Measurements from ENCODE around the gene NOL3. TPM values are rescaled to one million over a fixed set of nuclear protein-coding genes. Genes with fewer than 3 reads are reported as not detected.
"Not testable (repeated sequence)": the region's sequence is repeated elsewhere in the genome, so short reads cannot be mapped to it uniquely, and the experiment has no call there.

The NOL3 gene
- total RNA-seq = 10 to 100 TPM; 18.8 to 31.6 TPM
- long read RNA-seq, donor 1, partial matches to known transcripts = 13 of 20 reads
- long read RNA-seq, donor 1, other reads (novel, unspliced or antisense) = 4 of 20 reads
- long read RNA-seq, donor 2, transcript NOL3-201 (4 exons, 1,394 nt) = major isoform, 12 of 72 reads
- long read RNA-seq, donor 2, partial matches to known transcripts = 42 of 72 reads
- long read RNA-seq, donor 2, other reads (novel, unspliced or antisense) = 14 of 72 reads

DNA sequence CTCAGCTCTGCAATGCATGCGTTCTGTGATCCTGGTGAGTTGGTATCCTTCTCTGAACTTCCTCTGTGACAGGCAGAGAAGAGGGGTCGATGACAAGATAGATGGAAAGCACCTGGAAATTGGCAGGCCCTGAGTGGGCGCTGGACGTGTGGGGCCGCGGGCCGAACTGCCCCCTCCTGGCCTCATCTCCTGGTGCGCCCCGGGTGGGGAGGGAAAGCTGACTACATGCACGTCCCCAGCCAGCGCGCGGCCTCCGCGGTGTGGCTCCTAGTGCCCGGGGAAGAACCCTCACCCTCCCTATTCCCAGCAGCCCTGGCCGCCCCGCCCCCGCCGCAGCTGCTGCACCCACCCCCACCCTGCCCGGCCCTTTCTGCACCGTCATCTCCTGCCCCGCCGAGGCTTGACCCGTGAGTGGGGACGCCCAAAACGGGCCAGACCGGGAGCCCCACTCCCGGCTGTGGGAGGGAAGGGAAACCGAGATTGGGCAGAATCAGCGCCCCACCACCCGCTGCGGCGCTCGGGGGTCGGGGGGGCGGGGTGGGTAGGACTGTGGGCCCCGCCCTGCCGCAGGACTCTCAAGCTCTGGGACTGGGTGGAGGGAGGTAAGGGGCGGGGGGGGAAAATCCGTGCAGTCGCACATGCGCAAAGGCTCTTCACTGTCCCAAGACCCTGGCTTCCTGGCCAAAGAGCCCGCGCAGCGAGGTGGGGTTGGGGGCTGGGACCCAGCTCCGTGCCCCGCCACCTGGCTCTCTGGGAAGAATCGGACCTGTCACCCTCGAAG, at the start of gene NOL3:
TSS of gene NOL3 (plus strand) at position 371 of the 781 bp plus-strand sequence.
- intact Hi-C loops (cut with DNase I) = no loop called here
- peak; percentile 94 for DNase-seq (ENCODE audit: low spot score)

DNA sequence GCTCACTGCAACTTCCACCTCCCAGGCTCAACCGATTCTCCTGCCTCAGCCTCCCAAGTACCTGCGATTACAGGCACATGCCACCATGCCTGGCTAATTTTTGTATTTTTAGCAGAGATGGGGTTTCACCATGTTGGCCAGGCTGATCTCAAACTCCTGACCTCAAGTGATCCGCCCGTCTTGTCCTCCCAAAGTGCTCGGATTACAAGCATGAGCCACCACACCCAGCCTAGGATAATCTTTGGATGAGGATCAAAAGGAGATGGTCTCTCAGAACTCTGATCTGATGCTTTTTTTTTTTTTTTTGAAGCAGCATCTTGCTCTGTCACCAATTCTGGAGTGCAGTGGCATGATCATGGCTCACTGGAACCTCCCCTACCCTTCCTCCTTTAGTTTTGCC, 47.5 kb upstream of the NOL3 start:
- intact Hi-C loops (cut with DNase I); DNase-seq (ENCODE audit: low spot score): not testable (repeated sequence)

DNA sequence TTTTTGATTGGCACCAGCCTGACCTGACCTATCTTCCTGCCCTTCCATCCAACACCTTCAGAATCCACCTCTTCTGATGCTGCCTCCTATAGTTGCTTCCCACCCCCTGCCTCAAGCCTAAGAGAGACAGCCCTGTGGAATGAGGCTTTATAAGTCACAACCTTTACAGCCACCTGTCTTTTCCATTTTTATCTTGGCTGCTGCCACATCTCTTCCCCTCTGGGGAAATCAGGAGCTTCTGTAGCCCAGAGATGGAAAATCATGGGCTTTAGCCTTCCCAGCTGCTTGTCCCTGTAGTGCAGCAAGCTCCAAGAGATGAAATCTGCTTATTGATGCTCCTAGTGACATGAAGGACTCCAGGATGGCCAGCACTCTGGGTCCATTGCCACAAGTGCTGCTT, 41.9 kb upstream of the NOL3 start:
- intact Hi-C loops (cut with DNase I) = no loop called here
- no peak for DNase-seq (ENCODE audit: low spot score)

DNA sequence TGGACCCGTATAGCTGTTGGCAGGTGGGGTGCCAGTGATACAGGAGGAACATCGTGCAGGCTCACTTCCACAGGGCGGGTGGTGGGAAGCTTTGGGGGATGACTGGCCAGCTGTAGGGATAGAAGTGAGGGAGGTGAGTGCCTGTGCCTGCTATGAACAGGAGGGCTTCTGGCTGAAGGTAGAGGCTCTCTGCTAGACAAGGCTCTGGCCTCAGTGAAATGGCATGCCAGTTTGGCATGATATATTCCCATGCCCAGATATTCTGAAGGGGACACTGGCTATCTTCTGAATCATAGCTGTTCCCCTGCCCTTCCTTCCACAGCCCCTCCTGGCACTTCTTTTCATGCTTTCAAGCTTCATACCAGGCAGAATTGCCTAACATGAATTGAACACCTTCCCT, 41.5 kb upstream of the NOL3 start:
- no peak for DNase-seq (ENCODE audit: low spot score)
- intact Hi-C loops (cut with DNase I) = no loop called here

DNA sequence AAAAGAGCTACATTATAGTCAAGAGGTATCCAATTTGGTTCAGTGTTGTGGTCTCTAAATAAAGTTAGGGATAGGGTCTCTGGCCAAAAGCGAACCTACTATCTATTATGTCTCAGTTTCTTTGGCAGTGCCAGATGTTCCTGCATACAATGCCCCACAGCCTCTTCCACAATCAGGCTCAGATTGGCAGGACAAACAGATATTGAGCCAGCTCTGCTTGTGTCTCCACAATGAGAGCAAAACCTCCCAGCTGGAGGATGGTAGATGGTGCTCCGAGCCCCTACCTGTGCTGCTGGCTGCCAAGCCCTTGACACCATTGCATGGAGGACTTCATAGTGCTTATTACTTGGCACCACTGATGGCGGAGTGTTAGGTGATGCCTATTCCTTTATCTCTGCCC, 40.9 kb upstream of the NOL3 start:
- DNase-seq (ENCODE audit: low spot score) = no peak
- intact Hi-C loops (cut with DNase I) = no loop called here

DNA sequence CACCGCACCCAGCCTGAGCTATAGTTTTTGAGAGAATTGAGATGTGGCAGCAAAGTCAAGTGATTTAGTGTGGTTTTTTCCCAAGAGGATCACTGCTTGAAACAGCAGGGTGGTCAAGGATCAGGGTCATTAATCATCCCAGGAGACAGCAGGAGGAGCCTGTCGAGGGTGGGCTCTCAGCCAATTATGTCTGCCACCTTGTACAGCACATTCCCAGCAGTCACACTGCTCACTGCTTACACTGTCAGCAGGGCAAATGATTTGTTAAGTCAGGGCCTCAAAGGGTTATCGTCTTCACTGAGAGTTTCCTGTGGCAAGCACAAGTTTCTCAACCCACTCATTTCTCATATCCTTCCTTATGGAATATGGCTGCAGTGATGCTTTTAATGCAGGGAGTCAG, 32.7 kb upstream of the NOL3 start:
- DNase-seq (ENCODE audit: low spot score) = no peak
- intact Hi-C loops (cut with DNase I) = no loop called here

DNA sequence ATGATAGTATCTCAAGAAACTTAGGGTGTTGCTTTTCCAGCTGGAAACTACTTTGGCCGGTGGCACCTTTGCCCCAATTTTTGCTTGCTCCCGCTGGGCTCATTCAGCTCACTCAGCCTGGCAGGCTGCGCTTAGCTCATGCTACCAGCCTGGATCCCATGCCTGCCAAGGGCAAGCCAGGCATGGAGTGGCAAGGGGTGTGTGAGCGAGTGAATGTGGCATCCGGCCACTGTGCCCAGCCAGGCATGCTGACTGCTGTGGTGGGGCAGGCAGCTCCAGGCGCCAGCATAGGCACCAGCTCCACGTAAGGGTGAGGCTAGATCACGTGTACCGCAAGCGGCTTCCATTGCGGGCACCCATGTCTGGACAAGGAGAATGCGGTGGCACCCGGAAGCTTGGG, 28.9 kb upstream of the NOL3 start:
- intact Hi-C loops (cut with DNase I) = loop anchor here in 1 of 2 donors (10.0 kb wide), 1 partner anchor 407 kb away; no protein-coding TSS in a partner anchor
- DNase-seq (ENCODE audit: low spot score) = no peak

DNA sequence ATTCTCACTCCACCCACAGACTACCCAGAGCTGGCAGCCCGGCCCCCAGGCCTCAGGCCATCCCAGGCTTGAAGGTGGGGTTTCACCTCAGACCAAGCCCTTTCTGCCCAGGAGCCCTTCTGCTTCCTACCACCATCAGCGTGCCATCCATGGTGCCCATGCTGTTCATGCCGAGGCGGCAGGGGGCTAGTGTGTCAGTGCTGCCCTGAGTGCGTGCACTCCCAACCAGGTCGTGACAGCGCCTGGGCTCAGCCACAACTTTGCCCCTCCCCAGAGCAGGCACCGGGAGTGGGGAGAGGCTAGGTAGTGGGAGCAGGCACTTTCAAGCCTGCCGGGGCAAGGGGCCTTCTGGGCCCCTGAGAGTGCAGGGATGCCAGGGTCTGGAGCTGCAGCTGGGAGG, 28.0 kb upstream of the NOL3 start:
- intact Hi-C loops (cut with DNase I) = loop anchor here in 1 of 2 donors (10.0 kb wide), 1 partner anchor 408 kb away; no protein-coding TSS in a partner anchor

DNA sequence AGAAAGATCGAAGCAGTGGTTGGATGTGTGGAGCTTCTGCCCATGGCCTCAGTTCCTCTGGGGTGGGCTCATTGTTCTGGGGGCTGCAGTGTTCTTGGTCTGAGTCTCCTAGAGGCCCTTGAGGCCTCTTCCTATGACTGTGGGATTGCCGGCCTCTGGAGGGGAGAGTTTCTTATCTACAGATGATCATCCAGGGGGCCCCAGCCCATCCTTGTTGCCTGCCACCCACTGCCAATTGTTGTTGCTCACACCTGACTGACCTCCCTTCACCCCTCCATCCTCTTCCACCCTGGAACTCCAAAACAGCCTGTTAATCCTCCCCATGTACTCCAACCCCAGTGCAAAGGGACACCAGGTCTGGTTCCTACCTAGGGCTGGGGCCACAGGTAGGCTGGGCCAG, 25.4 kb upstream of the NOL3 start:
- intact Hi-C loops (cut with DNase I) = loop anchor here in 1 of 2 donors (10.0 kb wide), 1 partner anchor 410 kb away; no protein-coding TSS in a partner anchor
- peak; percentile 62 for DNase-seq (ENCODE audit: low spot score)

More for the DNA sequence above, 28.0 kb upstream of the NOL3 start:
- no peak for DNase-seq (ENCODE audit: low spot score)

DNA sequence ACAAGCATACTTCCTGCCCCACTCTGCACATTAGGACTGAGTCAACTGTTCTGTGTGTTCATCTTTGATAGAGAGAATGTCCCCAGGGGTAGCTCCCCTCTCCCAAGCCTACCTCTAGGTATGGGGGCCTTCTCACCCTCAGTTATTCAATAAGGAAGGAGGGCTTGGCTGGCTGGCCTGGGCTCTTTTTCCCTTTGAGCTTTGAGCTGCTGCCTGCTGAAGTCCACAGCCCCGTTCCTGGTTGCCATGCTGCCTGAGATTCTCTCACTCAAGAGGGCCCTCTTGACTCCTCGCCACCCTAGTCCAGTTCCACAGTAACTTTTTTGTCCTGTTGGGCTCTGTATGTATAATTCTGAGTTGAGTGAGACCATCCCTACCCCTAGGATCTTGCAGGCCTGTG, 24.6 kb upstream of the NOL3 start:
- peak; percentile 64 for DNase-seq (ENCODE audit: low spot score)
- intact Hi-C loops (cut with DNase I) = loop anchor here in 1 of 2 donors (10.0 kb wide), 1 partner anchor 411 kb away; no protein-coding TSS in a partner anchor

DNA sequence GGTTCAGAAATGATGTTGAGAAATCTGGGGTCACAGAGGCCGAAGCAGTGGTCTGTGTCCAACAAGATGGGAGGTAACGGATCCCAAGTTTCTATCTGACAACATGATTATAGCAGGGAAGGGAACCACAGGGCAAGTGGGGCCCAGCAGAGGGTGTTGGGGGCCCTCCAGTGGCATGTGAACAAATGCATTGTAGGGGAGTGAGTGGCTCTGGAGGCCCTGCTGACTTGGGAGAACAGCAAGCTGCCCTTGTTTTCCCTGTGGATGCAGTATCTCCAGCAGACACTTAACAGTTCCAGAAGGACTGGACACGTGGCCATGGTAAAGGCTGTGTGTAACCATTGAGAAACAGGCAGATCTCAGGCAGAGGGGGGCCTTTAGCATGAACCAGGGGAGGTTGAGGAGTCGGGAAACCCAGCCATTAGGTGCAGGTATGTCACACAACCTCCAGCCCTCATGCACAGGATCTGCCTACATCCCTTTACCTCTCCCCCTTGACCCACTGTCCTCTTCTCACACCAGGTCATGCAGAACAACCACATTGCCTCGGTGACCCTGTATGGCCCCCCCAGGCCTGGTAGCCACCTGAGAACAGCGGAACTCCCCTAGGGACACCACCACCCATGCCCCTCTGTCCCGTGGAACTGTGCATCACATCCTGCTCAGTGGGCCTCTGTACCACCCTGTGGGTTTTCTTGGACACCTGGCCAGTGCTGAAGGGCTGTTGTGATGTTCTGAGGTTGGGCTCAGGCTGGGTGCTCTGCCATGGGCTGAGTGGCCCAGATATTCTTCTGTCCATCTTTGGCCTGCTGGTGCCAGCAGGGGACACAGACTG, 23.6 kb upstream of the NOL3 start:
- intact Hi-C loops (cut with DNase I) = loop anchor here in 1 of 2 donors (10.0 kb wide), 1 partner anchor 412 kb away; no protein-coding TSS in a partner anchor

DNA sequence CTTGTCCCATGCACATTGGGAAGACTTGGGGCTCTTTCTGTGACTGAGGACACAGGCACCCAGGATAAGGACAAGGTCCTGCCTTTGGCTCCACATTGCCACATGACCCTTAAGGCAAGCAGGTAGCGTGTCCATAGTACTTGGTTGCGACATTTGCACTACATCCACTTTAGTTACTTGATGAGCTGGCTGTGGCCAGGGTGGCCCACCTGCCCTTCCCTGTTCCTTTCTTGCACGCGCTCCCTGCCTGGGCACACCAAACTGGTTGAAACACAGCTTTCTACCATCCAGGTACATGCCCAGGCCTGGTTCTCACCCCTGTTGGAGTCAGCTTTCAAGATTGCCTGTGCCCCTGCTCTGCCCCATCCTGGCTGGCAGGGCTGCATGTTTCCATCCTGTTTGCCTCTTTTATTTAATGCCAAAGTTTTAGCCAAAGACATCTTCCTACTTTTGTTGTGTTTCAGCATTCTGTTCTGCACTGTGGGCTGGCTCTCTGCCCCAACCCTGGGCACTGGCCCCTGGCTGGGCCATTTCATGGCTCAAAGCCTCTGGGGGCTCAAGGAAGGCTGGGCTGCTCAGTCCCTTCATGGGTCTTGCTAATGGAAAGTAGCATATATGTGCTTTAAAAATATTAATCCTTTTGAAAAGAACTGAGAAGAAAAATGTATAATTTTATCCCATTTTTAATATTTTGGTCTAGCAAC, 22.7 kb upstream of the NOL3 start:
- DNase-seq (ENCODE audit: low spot score) = peak; percentile 60
- intact Hi-C loops (cut with DNase I) = loop anchor here in 1 of 2 donors (10.0 kb wide), 1 partner anchor 413 kb away; no protein-coding TSS in a partner anchor

More for the DNA sequence above, 23.6 kb upstream of the NOL3 start:
- DNase-seq (ENCODE audit: low spot score) = no peak

DNA sequence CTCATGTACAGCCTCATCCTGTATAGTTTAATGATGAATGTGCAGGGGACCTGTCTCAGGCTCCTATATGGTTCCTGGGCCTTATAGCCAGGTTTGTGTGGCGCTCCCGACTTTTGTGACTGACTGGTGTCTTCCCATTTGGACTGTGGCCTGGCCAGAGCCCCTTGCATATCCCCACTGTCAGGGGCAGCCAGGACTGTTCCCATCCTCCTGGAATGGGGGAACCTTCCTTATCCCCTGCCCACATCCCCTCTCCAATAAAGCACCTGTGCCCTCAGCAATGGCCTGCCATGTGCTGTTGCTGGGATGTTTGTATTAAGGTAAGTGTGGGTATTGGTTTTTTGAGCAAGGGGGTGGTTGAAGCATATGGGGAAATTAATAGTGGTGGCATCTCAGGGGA, 22.1 kb upstream of the NOL3 start:
- peak; percentile 51 for DNase-seq (ENCODE audit: low spot score)
- intact Hi-C loops (cut with DNase I) = loop anchor here in 1 of 2 donors (10.0 kb wide), 1 partner anchor 413 kb away; no protein-coding TSS in a partner anchor

DNA sequence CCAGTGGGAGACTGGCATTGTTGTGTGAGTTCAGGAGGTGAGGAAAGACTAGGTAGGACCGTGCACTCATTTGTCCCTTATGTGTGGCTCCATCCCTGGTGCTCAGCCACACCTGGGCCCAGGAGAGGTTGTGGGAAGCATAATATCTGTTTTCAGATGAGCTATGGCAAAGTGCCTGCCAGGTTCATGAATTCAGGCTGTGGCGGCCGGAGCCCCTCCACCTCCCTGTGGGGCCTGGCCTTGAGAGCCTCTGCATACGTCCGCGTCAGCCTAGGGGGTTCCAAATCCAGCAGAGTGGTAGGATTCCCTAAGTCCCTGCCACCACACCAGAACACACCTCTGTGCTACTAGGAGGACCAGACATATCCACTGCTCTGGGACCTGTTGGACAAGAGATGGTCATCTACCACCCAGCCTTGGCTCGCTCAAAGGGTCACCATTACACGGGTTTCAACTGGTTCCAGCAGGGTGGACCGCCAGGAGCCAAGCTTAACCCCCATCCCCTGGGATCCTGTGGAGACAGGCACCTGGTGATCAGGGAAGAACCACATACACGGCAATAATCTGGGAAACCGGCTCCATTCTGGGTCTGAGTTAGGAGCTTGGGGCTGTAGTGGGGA, 21.6 kb upstream of the NOL3 start:
- intact Hi-C loops (cut with DNase I) = loop anchor here in 1 of 2 donors (10.0 kb wide), 1 partner anchor 414 kb away; no protein-coding TSS in a partner anchor
- peak; percentile 64 for DNase-seq (ENCODE audit: low spot score)

DNA sequence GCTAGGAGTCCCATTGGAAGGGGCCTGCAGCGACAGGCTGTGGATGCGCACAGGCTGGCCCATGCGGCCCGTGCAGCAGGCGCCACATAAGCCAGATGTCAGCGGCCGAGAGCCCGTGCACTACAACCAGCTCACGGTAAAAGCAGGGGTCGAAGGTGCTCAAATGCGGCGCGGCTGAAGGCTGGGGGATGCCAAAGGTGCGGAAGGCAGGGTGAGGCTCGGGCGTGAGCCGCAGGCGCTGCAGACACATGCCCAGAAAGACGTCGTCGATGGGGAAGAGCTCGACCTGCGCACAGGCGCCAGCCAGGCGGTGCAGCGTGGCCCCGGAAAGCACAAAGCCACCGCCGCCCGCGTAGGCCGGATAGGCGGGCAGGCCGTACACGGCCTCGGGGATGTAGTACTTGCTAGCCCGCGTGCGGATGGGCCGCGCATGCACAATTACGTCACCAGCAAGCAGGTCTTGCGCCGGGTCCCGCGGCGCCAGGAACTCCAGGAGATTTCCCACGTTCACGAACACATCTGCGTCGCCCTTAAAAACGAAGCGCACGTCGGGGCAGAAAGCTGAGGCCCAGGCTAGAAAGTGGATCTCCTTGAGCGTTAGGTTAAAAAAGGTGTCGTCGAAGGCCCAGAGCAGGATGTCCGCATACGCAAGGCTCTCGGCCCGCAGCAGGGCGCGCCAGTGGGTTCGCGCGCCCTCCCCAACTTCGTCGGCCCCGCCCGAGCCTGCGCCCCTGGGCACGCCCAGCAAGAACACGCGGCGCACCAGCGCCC, 20.9 kb upstream of the NOL3 start:
- intact Hi-C loops (cut with DNase I) = loop anchor here in 1 of 2 donors (10.0 kb wide), 1 partner anchor 415 kb away; no protein-coding TSS in a partner anchor
- DNase-seq (ENCODE audit: low spot score) = peak; percentile 82

DNA sequence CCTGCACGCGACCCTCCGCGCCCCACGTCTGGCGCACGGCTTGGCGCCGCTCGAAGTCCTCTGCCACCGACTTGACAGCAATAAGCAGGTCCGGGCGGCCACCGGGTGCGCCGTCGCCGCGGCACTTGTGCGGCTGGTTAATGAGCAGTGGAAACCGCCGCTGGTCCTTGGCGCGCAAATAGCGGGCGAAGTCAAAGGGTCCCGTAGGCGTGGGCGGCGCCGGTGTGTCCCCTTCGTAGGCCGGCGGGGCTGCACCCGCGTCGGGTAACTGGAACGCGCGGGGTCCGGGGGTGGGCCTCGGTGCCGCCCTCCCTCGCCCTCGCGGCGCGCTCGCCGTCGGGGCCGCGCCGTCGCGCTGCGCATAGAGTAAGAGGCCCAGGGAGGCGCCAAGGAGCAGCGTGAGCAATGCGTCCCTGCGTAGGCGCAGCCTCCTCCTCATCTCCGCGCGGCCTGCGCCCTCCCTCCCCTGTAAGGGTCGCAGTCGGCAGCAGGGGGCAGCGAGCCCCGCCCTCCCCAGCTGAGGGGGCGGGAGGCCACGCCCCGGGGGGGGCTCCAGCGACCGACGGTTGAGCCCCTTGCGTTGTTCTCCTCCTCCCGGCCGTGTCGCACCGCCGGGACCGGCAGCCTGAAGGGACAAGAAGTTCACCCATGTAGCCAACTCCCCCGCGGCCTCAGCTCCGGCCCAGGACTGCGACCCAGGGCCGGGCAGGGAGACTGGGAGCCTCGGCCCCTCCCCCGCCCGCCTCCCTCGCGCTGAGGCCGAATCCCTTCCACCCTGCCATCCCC, 20.1 kb upstream of the NOL3 start:
- intact Hi-C loops (cut with DNase I) = no loop called here
- peak; percentile 91 for DNase-seq (ENCODE audit: low spot score)

Measured in posterior vena cava (tissue), 2 donors.